WTC11 (cell line): ENCODE data around the gene FMNL3. TPM values are rescaled to one million over a fixed set of nuclear protein-coding genes. Genes with fewer than 3 reads are reported as not detected.

Source experiments
- ATAC-seq: fragments of 200-7000 bp; cut with Tn5 transposase; 2 replicates; pipeline ENCODE4 v1.10.0; 2021; ENCODE audit warnings: mild to moderate bottlenecking, moderate library complexity
- CTCF ChIA-PET: fragments of 300-600 bp; sonication (Branson Sonifier 250); formaldehyde crosslinking; loops from one replicate; lab custom pipeline; 2021; ENCODE audit warnings: antibody characterized with exemption; lab: Charles Lee
- POLR2A ChIA-PET: fragments of 350-600 bp; sonication (Branson Sonifier 250); formaldehyde crosslinking; loops from one replicate; lab custom pipeline; 2021; ENCODE audit warnings: antibody characterized with exemption; lab: Charles Lee
- DNase-seq: peaks from one replicate; pipeline ENCODE4 v3.0.0; 2021; ENCODE audit warnings: low spot score
- H3K27ac Mint-ChIP-seq: 2 replicates; pipeline ENCODE4 v1.8.0; 2021; ENCODE audit warnings: mixed read lengths
- H3K27me3 Mint-ChIP-seq: 2 replicates; pipeline ENCODE4 v1.8.0; 2021; ENCODE audit warnings: low read depth, mild to moderate bottlenecking, moderate library complexity, mixed read lengths
- H3K36me3 Mint-ChIP-seq: 2 replicates; pipeline ENCODE4 v1.8.0; 2021; ENCODE audit warnings: mixed read lengths
- H3K4me1 Mint-ChIP-seq: 2 replicates; pipeline ENCODE4 v1.8.0; 2022; ENCODE audit warnings: mixed read lengths
- H3K4me3 Mint-ChIP-seq: 2 replicates; pipeline ENCODE4 v1.8.0; 2021; ENCODE audit warnings: mild to moderate bottlenecking, moderate library complexity, mixed read lengths
- H3K9me3 Mint-ChIP-seq: 2 replicates; pipeline ENCODE4 v1.8.0; 2021; ENCODE audit warnings: mixed read lengths
- E2F1 ChIP-seq: sonication (generic); formaldehyde crosslinking; IDR thresholded peaks from 2 replicates; pipeline ENCODE4 v1.8.0; 2022; ENCODE audit warnings: mild to moderate bottlenecking, missing genetic modification reagents
- ELF4 ChIP-seq: sonication (generic); formaldehyde crosslinking; IDR thresholded peaks from 2 replicates; pipeline ENCODE4 v1.8.1; 2022; ENCODE audit warnings: low read depth, mild to moderate bottlenecking, moderate library complexity, missing genetic modification reagents
- EMX1 ChIP-seq: fragments of 250-450 bp; sonication (Bioruptor Pico); IDR thresholded peaks from 2 replicates; pipeline ENCODE4 v1.8.0; 2021; ENCODE audit warnings: mild to moderate bottlenecking
- ERG ChIP-seq: fragments of 250-450 bp; sonication (Bioruptor Pico); IDR thresholded peaks from 2 replicates; pipeline ENCODE4 v1.8.0; 2021; ENCODE audit warnings: mild to moderate bottlenecking
- HMGA2 ChIP-seq: fragments of 250-450 bp; sonication (Bioruptor Pico); IDR thresholded peaks from 2 replicates; pipeline ENCODE4 v1.4.0; 2021; ENCODE audit warnings: mild to moderate bottlenecking, moderate library complexity
- HMGXB4 ChIP-seq: sonication (generic); formaldehyde crosslinking; IDR thresholded peaks from 2 replicates; pipeline ENCODE4 v1.8.1; 2023; ENCODE audit warnings: mild to moderate bottlenecking, moderate library complexity, missing genetic modification reagents
- JUN ChIP-seq: sonication (generic); formaldehyde crosslinking; IDR thresholded peaks from 2 replicates; pipeline ENCODE4 v1.8.0; 2023; ENCODE audit warnings: mild to moderate bottlenecking, missing genetic modification reagents
- MAX ChIP-seq: sonication (generic); formaldehyde crosslinking; IDR thresholded peaks from 2 replicates; pipeline ENCODE4 v1.8.0; 2022; ENCODE audit warnings: mild to moderate bottlenecking, missing genetic modification reagents
- NFATC4 ChIP-seq: fragments of 250-450 bp; sonication (Bioruptor Pico); IDR thresholded peaks from 2 replicates; pipeline ENCODE4 v1.9.0; 2021; ENCODE audit warnings: mild to moderate bottlenecking
- NR1H2 ChIP-seq: sonication (generic); formaldehyde crosslinking; IDR thresholded peaks from 2 replicates; pipeline ENCODE4 v1.9.0; 2021; ENCODE audit warnings: mild to moderate bottlenecking, moderate library complexity, missing genetic modification reagents
- OVOL2 ChIP-seq: fragments of 250-450 bp; sonication (Bioruptor Pico); IDR thresholded peaks from 2 replicates; pipeline ENCODE4 v1.9.0; 2021; ENCODE audit warnings: mild to moderate bottlenecking, borderline replicate concordance
- TCF7 ChIP-seq: sonication (generic); formaldehyde crosslinking; IDR thresholded peaks from 2 replicates; pipeline ENCODE4 v1.8.0; 2022; ENCODE audit warnings: mild to moderate bottlenecking, low read depth, missing genetic modification reagents, moderate library complexity
- USF1 ChIP-seq: sonication (generic); formaldehyde crosslinking; IDR thresholded peaks from 2 replicates; pipeline ENCODE4 v1.8.0; 2022; ENCODE audit warnings: mild to moderate bottlenecking, missing genetic modification reagents
- ZNF416 ChIP-seq: fragments of 250-450 bp; sonication (Bioruptor Pico); IDR thresholded peaks from 2 replicates; pipeline ENCODE4 v1.9.0; 2021; ENCODE audit warnings: mild to moderate bottlenecking, inconsistent platforms
- ZNF532 ChIP-seq: fragments of 250-450 bp; sonication (Bioruptor Pico); IDR thresholded peaks from 2 replicates; pipeline ENCODE4 v1.9.0; 2021; ENCODE audit warnings: mild to moderate bottlenecking, borderline replicate concordance
- total RNA-seq: library from RNA; stranded (reverse); gene quantifications from 3 replicates; pipeline ENCODE4 v1.2.3, GENCODE V29; 2021

FMNL3 gene
- total RNA-seq, 1 experiment from 2014 or later, result 19.3 TPM

- TF ChIP-seq ZNF532 (CRISPR knock-in tag) (no peak), ELF4 (CRISPR knock-in tag) (no peak)
- TF ChIP-seq, all 79 proteins: peak for 0
These were observed 3.5 kb downstream of the FMNL3 start (continued) for GRCh38 chr12:49703647-49704137.

- POLR2A ChIA-PET, result interaction anchor here (1.2 to 1.7 kb wide), 2 partner anchors 29 to 62 kb away, joined by 3 read pairs; no protein-coding TSS in a partner anchor
These were observed 4.5 kb downstream of the FMNL3 start for GRCh38 chr12:49702676-49703215.

More at GRCh38 chr12:49702676-49703215, 4.5 kb downstream of the FMNL3 start:
- Mint-ChIP-seq H3K27ac (peak overlapping the region; percentile 46), H3K36me3 (no peaks in the 10 kb centered on the region), H3K27me3 (peaks cover 3% of the 10 kb centered on the region), H3K9me3 (no peaks in the 10 kb centered on the region)
- CTCF ChIA-PET, result interaction anchor here (0.9 to 6.3 kb wide), 7 partner anchors 12 to 79 kb away, joined by 3 to 33 read pairs (median 4); partner anchors contain the start of genes PRPF40B and TMBIM6
- ATAC-seq, result no peak
- no peak for TF ChIP-seq ERG (CRISPR knock-in tag)
- no peak for TF ChIP-seq HMGXB4
- no peak for TF ChIP-seq OVOL2 (CRISPR knock-in tag)
- TF ChIP-seq E2F1 (CRISPR knock-in tag), result no peak
- no peak for TF ChIP-seq JUN
- TF ChIP-seq USF1 (CRISPR knock-in tag), result no peak
- no peak for TF ChIP-seq TCF7 (CRISPR knock-in tag)
- TF ChIP-seq ZNF416 (CRISPR knock-in tag), result no peak
- no peak for TF ChIP-seq NR1H2 (CRISPR knock-in tag)
- no peak for TF ChIP-seq HMGA2 (CRISPR knock-in tag)
- no peak for TF ChIP-seq ELF4 (CRISPR knock-in tag)
- no peak for TF ChIP-seq MAX (CRISPR knock-in tag)
- no peak for TF ChIP-seq NFATC4
- TF ChIP-seq EMX1 (CRISPR knock-in tag), result no peak
- TF ChIP-seq, all 79 proteins: peak for 0
- peaks cover 65% of the 10 kb centered on the region for H3K4me1 Mint-ChIP-seq
- no peak for DNase-seq
- no peak overlapping the region for H3K4me3 Mint-ChIP-seq
